OCI-LY7 (cell line): ENCODE results near the gene OSBPL7. TPM values are rescaled to one million over a fixed set of nuclear protein-coding genes. Genes with fewer than 3 reads are reported as not detected.

Experiments
- BruUV-seq: library from RNA; stranded (reverse); fragments of 400-500 nt; replicated peaks from 2 replicates; lab custom pipeline; 2021; lab: Mats Ljungman, UMichigan
- CTCF ChIA-PET: fragments of 300-600 bp; sonication (Branson Sonifier 250); formaldehyde crosslinking; loops from one replicate; lab custom pipeline; 2022; ENCODE audit warnings: antibody characterized with exemption; ENCODE audit not compliant: unreplicated experiment; lab: Charles Lee
- POLR2A ChIA-PET: fragments of 300-600 bp; sonication (Branson Sonifier 250); formaldehyde crosslinking; loops from one replicate; lab custom pipeline; 2022; ENCODE audit warnings: antibody characterized with exemption; lab: Charles Lee
- DNase-seq: peaks from one replicate; pipeline ENCODE4 v3.0.0-alpha.2; 2015; ENCODE audit warnings: low spot score
- H2AFZ ChIP-seq: fragments of 200-600 bp; sonication (generic), shearing (Covaris generic); 2 replicates; pipeline ENCODE4 v1.6.1; 2014; ENCODE audit warnings: mild to moderate bottlenecking, antibody characterized with exemption, low read length, moderate library complexity
- H3K27ac ChIP-seq: fragments of 200-600 bp; sonication (generic); 2 replicates; pipeline ENCODE4 v1.5.1; 2014; ENCODE audit warnings: mixed run types, low read depth, mild to moderate bottlenecking, moderate library complexity, low read length, inconsistent platforms; ENCODE audit not compliant: poor library complexity, severe bottlenecking
- H3K36me3 ChIP-seq: fragments of 200-600 bp; sonication (generic); 2 replicates; pipeline ENCODE4 v1.6.1; 2014; ENCODE audit warnings: mild to moderate bottlenecking, antibody characterized with exemption, low read length, moderate library complexity, mixed read lengths; ENCODE audit not compliant: insufficient read depth
- H3K4me1 ChIP-seq: fragments of 200-600 bp; sonication (generic); 2 replicates; pipeline ENCODE4 v1.5.1; 2014; ENCODE audit warnings: mild to moderate bottlenecking, low read length; ENCODE audit not compliant: insufficient read depth, poor library complexity, severe bottlenecking
- H3K4me2 ChIP-seq: fragments of 200-600 bp; sonication (generic); 2 replicates; pipeline ENCODE4 v1.6.1; 2014; ENCODE audit warnings: mild to moderate bottlenecking, low read length
- H3K4me3 ChIP-seq: fragments of 200-600 bp; sonication (generic); 2 replicates; pipeline ENCODE4 v1.5.1; 2014; ENCODE audit warnings: mild to moderate bottlenecking, low read depth, low read length; ENCODE audit not compliant: poor library complexity, severe bottlenecking
- H3K79me2 ChIP-seq: fragments of 200-600 bp; sonication (generic); 2 replicates; pipeline ENCODE4 v1.6.1; 2016; ENCODE audit warnings: low read depth, mild to moderate bottlenecking, low read length, moderate library complexity, mixed read lengths; ENCODE audit not compliant: insufficient read depth
- H3K9me2 ChIP-seq: fragments of 200-600 bp; sonication (generic); 2 replicates; pipeline ENCODE4 v1.6.1; 2016; ENCODE audit warnings: mild to moderate bottlenecking, low read length, mixed read lengths; ENCODE audit not compliant: insufficient read depth
- H3K9me3 ChIP-seq: fragments of 200-600 bp; sonication (generic); 2 replicates; pipeline ENCODE4 v1.6.1; 2014; ENCODE audit warnings: mild to moderate bottlenecking, mixed run types, low read length, mixed read lengths
- H4K20me1 ChIP-seq: fragments of 200-600 bp; sonication (generic); 2 replicates; pipeline ENCODE4 v1.6.1; 2014; ENCODE audit warnings: mild to moderate bottlenecking, antibody characterized with exemption, low read length, moderate library complexity, mixed read lengths; ENCODE audit not compliant: insufficient read depth
- EZH2phosphoT487 ChIP-seq: fragments of 200-600 bp; sonication (generic); IDR thresholded peaks from 2 replicates; pipeline ENCODE4 v1.6.1; 2018; ENCODE audit warnings: low read depth, borderline replicate concordance, mild to moderate bottlenecking, mixed run types, antibody characterized with exemption, low read length, moderate library complexity, mixed read lengths
- intact Hi-C: fragments of 100-400 bp; cut with micrococcal nuclease; formaldehyde crosslinking; loops from one replicate; pipeline ENCODE4 v1.10.0; 2022; ENCODE audit not compliant: unreplicated experiment
- total RNA-seq, 2 experiments: library from RNA; depleted of rRNA in 1 of 2; stranded (reverse); fragments of >200 nt in 1 of 2; shearing (Covaris generic) in 1 of 2; gene quantifications; 2 replicates each; pipeline ENCODE4 v1.2.3, GENCODE V29; 2014 to 2022
- TF ChIP-seq, protein P1 (sequence below): fragments of 200-600 bp; sonication (generic); conservative IDR thresholded peaks from 2 replicates; pipeline ENCODE4 v1.5.1; 2014; ENCODE audit warnings: mild to moderate bottlenecking, antibody characterized with exemption, low read length, moderate library complexity, mixed read lengths

Gene OSBPL7
- total RNA-seq, 2 experiments from 2014 or later, result 24.4 to 35.7 TPM

DNA sequence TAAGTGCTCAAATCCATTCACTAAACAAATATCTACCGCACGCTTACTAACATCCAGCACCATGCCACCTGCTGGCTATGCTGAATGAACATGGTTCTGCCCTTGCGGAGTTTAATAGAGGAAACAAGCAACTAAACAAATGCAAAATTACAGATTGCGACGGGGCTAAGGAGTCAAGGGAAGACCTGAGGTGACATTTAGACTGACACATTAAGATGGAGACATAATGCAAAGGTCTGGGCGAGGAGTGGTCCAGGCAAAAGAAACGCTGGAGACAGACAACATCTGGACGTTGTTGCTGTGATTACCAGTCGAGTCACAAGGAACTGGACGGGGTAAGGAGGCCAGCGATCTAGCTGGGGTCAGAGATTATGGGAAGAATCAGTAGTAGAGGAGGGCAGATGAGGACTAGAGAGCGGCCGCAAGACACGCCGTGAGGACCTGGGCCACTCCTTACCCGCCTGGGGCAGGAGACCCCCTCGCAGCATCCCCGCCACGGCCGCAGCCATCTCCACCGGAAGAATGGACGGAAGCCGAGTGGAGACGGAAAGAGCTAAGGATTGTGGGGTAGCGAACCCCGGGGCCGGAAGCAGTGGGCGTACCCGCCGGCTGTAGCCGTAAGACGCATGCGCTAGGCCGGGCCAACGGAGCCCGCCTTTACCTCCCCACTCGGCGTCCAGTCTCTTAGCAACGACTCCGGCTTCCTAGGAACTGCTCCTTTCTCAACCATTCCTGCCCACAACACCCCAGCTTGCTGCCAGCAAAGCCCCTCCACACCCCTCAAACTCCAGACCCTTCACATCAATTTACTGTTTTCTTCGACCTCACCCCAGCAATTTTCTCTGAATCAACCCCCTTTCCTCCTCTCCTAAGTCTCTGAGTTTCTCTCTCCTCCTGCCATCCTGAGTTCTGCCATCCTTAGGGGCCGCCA lies 9.7 kb upstream of the OSBPL7 start, which contains the start of the genes LRRC46 and MRPL10:
LRRC46 (plus strand) TSS at position 668 of the 931 bp plus-strand sequence. CDS start 320 bp downstream, outside the sequence.
MRPL10 (minus strand) TSS at position 539 of the 931 bp plus-strand sequence; CDS start at position 509, 30 bp downstream.
- Histone ChIP-seq H3K27ac (peak within 1 kb of the TSS; percentile 63), H3K4me1 (peaks cover 19% of the 10 kb centered on the region)

DNA sequence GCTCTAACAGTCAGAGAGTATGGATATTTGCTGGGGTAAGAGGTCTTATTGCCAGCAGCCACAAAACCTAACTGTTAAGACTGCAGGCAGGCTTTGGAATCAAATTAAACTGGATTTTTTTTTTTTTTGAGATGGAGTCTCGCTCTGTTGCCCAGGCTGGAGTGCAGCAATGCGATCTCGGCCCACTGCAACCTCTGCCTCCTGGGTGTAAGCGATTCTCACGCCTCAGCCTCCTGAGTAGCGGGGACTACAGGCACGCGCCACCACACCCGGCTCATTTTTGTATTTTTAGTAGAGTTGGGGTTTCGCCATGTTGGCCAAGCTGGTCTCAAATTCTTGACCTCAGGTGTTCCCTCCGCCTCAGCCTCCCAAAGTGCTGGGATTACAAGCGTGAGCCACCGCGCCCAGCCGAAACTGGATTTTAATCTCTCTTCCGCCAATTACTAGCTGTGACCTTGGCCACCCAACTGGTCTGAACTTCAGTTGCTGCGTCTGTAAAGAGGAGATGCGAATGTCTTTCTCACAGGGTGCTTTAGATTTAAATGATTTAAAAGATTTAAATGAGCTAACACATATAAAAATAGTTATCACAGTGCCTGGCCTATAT lies 8.9 kb upstream of the OSBPL7 start:
- TF ChIP-seq, protein P1, sequence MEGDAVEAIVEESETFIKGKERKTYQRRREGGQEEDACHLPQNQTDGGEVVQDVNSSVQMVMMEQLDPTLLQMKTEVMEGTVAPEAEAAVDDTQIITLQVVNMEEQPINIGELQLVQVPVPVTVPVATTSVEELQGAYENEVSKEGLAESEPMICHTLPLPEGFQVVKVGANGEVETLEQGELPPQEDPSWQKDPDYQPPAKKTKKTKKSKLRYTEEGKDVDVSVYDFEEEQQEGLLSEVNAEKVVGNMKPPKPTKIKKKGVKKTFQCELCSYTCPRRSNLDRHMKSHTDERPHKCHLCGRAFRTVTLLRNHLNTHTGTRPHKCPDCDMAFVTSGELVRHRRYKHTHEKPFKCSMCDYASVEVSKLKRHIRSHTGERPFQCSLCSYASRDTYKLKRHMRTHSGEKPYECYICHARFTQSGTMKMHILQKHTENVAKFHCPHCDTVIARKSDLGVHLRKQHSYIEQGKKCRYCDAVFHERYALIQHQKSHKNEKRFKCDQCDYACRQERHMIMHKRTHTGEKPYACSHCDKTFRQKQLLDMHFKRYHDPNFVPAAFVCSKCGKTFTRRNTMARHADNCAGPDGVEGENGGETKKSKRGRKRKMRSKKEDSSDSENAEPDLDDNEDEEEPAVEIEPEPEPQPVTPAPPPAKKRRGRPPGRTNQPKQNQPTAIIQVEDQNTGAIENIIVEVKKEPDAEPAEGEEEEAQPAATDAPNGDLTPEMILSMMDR, result no peak
- TF ChIP-seq EZH2phosphoT487, result no peak
- ChIA-PET CTCF (interaction anchor here (1.4 to 1.6 kb wide), 2 partner anchors 8 to 10 kb away, joined by 3 to 4 read pairs; no protein-coding TSS in a partner anchor), POLR2A (interaction anchor here (1.1 to 1.7 kb wide), 6 partner anchors 9 to 214 kb away, joined by 3 to 13 read pairs (median 5); partner anchors contain the start of genes KPNB1, OSBPL7, SCRN2 and SP2)
- no peak for DNase-seq
- peaks cover 19% of the 10 kb centered on the region for H3K4me1 ChIP-seq
- intact Hi-C loops, result loop anchor here (1.0 kb wide), 1 partner anchor 9 kb away; the partner anchor contains the start of gene OSBPL7
- H3K9me3 ChIP-seq, result no peaks in the 10 kb centered on the region
- peak overlapping the region; percentile 75; the same call in 1 of the 2 replicates for H2AFZ ChIP-seq
- H3K79me2 ChIP-seq, result peaks cover 21% of the 10 kb centered on the region
- H3K36me3 ChIP-seq, result peaks cover 30% of the 10 kb centered on the region
- peak overlapping the region; percentile 93 for H3K4me3 ChIP-seq
- no peaks in the 10 kb centered on the region for H3K9me2 ChIP-seq
- H3K27ac ChIP-seq, result peak overlapping the region; percentile 63
- H4K20me1 ChIP-seq, result no peaks in the 10 kb centered on the region
- no TSS peak for BruUV-seq
- H3K4me2 ChIP-seq, result peak overlapping the region; percentile 92

More for the DNA sequence above, 9.7 kb upstream of the OSBPL7 start, which contains the start of the genes LRRC46 and MRPL10:
- H3K79me2 ChIP-seq, result peaks cover 21% of the 10 kb centered on the region
- H2AFZ ChIP-seq, result peak within 1 kb of the TSS; percentile 75; the same call in 1 of the 2 replicates
- H3K36me3 ChIP-seq, result peaks cover 23% of the 10 kb centered on the region
- H4K20me1 ChIP-seq, result no peaks in the 10 kb centered on the region
- no peaks in the 10 kb centered on the region for H3K9me2 ChIP-seq
- BruUV-seq, result TSS peak; percentile 92
- CTCF ChIA-PET, result interaction anchor here (1.4 to 1.6 kb wide), 2 partner anchors 9 to 11 kb away, joined by 3 to 4 read pairs; no protein-coding TSS in a partner anchor
- peak within 1 kb of the TSS; percentile 93 for H3K4me3 ChIP-seq
- DNase-seq, result peak; percentile 93
- peak within 1 kb of the TSS; percentile 92 for H3K4me2 ChIP-seq
- no peak for TF ChIP-seq EZH2phosphoT487
- TF ChIP-seq, protein P1, result peak; percentile 77
- no peaks in the 10 kb centered on the region for H3K9me3 ChIP-seq
- intact Hi-C loops, result loop anchor here (1.0 kb wide), 1 partner anchor 10 kb away; the partner anchor contains the start of gene OSBPL7
- POLR2A ChIA-PET, result interaction anchor here (1.1 to 1.7 kb wide), 5 partner anchors 9 to 215 kb away, joined by 3 to 13 read pairs (median 6); partner anchors contain the start of genes KPNB1, OSBPL7, SCRN2 and SP2
